HG03575 (cell line): ENCODE measurements around the gene SYNPR.
"Not testable (repeated sequence)": the region's sequence is repeated elsewhere in the genome, so short reads cannot be mapped to it uniquely, and the experiment has no call there.

Experiments
- ATAC-seq: cut with Tn5 transposase; IDR thresholded peaks from one replicate; pipeline ENCODE4 v1.9.1; 2021; ENCODE audit not compliant: unreplicated experiment, insufficient number of reproducible peaks, low FRiP score; ENCODE audit errors: extremely low read depth

The SYNPR gene

DNA sequence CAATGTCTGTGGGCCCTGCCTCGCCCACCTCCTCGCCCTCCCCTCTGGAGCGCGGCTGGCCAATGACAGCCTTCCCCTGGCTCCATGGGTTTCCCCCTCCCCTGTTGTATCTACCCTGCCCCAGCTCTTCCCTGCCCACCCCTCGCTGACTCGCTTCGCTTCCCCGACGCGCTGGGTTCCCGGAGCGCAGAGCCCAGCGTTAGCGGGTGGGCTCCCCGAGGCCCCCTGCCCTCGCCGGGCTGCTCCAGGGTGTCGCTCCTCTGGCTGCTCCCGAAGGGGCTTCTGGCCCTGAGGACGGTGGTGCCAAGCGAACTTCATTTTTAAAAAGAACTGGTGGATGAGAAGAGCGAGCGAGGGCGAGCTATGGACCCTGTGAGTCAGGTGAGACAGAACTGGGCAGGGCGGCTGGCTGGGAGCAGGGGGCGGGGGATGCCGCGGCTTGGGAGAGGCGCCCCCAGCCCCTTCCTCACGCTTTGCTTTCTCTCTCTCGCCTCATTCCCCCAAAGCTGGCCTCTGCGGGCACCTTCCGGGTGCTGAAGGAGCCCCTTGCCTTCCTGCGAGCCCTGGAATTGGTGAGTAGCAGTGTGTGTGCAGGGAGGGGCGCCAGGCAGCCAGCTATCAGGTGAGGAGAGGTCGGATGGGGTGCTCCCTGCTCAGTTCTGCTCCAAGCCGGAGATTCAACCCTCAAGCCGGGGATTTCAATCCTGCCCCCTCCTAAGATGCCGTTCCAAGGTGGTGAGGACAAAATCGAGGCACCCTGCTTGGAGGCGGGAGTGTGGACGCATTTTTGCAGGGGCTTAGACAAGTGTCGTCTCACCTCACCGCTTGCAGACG is at the start of gene SYNPR:
SYNPR (plus strand) TSS at position 138 of the 834 bp plus-strand sequence.
- ATAC-seq = no peak

- no peak for ATAC-seq
Measured at GRCh38 chr3:63228677-63229076, 49.4 kb upstream of the SYNPR start.

GRCh38 chr3:63230146-63230545 is 48.0 kb upstream of the SYNPR start:
- ATAC-seq = no peak

GRCh38 chr3:63231643-63232042 is 46.5 kb upstream of the SYNPR start:
- ATAC-seq = no peak

- no peak for ATAC-seq
Measured at GRCh38 chr3:63232764-63233396, 45.2 kb upstream of the SYNPR start.

DNA sequence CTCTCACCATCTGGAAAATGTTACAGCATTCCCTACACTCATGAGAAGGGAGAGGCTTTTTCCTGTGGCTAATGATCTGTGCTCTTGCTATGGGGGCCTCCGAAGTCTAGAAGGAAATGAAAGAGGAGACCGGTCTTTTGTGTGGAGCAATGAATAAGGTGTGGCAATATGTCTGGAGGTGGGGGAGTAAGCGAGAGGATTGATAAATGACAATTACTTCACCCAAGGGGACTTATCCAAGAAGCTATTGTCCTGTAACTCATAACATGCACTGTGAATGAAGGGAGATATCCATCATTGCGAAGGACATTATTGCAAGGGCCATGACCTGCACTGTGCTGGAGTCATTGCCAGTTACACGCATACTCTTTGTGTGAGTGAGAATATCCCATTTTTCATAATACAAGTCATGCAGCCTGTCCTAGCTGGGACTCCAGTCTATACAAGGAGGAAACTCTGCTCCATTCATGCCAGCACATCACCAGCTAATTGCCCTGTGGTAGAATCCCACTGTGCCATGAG is 37.7 kb upstream of the SYNPR start:
- no peak for ATAC-seq

- ATAC-seq = no peak
Measured at GRCh38 chr3:63242124-63242523, 36.0 kb upstream of the SYNPR start.

GRCh38 chr3:63244486-63244885 is 33.6 kb upstream of the SYNPR start:
- no peak for ATAC-seq

DNA sequence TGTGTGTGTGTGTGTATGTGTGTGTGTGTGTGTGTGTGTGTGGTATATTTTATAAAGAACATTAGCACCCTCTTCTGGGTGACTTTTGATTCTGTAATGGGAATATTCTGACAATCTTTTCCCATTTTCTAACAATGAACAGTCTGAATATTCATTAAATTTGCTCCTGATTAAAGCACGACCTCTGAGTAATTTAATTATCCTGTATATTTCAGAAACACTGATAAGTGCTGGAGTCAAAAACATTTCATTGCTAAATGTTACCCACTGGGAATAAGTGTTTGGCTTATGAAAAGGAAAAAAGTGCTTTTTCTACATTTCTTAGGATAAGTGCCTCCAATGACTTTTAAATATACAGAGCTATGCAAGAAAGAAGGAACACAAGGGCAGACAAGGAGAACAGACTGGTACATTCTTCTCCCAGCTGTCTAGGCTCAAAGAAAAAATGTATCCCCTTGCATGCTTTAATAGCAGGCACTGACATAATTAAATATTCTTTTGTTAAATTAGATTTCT is 32.3 kb upstream of the SYNPR start:
- ATAC-seq = no peak

- no peak for ATAC-seq
Measured at GRCh38 chr3:63248015-63248414, 30.1 kb upstream of the SYNPR start.

GRCh38 chr3:63251499-63251898 is 26.6 kb upstream of the SYNPR start:
- ATAC-seq = no peak

- ATAC-seq = not testable (repeated sequence)
Measured at GRCh38 chr3:63255819-63256218, 22.3 kb upstream of the SYNPR start.

GRCh38 chr3:63264716-63265115 is 13.4 kb upstream of the SYNPR start:
- ATAC-seq = no peak

DNA sequence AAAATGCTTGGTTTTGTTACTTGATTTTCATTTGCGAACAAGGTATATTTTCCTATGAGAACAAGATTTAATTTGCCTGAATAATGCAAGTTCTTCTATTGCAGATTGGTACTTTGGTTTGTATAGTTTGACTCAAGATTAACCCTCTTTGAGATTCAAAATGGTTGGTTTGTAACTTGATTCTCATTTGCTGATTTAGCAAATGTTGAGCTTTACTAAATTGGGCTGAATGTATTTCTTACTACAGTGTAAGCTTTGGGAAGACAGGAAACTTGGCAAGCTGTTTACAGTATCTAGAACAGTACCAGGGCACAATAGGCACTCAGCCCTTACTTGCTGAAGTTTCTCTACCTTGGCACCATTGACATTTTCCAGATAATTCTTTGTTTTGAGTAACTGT is 3.7 kb upstream of the SYNPR start:
- ATAC-seq = no peak

DNA sequence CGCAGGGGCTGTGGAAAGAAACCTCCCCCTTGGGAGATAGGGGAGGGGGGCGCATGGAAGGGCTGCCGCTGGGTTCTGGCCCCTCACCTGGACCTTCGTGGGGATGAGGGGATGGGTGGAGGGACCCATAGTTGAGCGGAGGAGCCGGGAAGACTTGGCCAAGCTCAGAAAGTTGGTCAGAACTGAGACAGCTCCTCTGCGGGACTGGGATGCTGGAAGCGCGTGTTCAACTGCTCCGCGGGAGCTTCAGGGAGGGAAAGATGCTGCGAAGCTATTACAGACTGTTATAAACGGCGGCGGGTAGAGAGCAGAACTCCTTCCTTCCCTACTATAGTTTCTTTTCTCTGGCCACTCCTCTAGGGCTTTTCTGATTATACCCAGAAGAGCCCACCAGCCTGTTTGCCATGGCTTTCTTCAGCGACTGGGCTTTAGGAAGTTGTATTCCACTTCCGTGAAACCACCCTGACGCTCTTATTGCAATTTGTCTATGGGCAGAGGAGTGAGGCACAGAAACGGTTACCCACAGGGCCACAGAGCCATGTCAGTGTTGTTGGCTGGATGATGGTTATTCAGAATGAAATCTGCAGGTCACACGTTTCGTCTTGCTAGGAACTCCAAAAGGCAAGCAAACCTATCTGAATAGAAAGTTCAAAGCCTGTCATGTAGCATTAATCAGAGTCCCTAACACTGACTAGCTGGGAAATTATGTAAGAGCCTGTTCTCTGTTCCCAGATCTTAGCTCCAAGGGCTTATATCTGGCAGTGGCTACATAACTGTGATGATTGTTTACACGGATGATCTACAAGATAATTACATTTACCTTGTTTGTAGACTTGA is 1.1 kb downstream of the SYNPR start:
- ATAC-seq = no peak

- no peak for ATAC-seq
Measured at GRCh38 chr3:63287610-63288009, 9.5 kb downstream of the SYNPR start.

GRCh38 chr3:63290686-63291085 is 12.6 kb downstream of the SYNPR start:
- ATAC-seq = no peak

DNA sequence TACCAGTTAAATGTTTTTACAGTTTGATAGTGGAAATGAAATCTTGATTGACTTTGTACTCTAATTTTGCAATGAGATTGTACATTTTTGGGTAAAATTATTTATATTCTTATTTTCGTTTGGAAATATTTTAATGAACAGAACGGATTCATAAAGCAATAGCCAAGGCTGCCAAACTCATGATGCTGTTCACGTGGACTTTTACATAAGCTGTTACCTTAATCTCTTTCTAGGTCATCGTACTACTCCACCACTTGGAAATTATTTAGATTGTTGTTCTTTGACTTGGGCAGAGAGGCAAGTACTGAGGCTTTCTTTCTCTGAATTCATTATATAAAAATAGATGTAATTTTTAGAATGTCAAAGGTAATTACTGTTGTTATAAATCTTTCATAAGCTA is 16.2 kb downstream of the SYNPR start:
- no peak for ATAC-seq

- ATAC-seq = no peak
Measured at GRCh38 chr3:63295356-63295755, 17.2 kb downstream of the SYNPR start.
